ENCODE measurements around the gene RPP21.

DNA sequence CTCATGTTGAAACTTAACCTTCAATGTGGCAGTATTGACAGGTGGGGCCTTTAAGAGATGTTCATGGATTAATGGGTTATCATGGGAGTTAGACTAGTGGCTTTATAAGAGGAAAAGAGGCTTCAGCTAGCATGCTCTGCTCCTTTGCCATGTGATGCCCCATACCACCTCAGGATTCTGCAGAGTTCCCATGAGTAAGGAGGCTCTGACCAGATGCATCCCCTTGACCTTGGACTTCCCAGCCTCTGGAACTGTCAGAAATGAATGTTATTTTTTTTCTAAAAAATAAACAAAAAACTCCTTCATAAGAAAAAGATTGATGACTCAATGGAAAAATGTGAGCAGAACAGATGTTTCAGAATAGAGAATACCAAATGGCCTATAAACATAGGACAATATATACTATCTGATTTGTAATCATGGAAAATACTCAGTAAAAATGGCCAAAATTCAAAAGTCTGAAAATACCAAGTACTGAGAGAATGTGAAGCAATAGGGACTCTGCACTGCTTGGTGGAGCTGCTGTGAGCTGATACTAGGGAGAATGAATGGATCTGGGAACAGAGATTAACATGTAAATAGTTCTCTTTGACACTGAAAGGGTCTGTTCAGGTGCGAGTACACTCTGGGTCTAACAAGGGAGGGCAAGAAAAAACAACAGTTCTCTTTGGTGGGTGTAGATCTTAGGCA, 25.7 kb upstream of the RPP21 start:
- no peak for TF ChIP-seq CTCF (conservative IDR thresholded peaks at IDR 0.05; ENCODE audit: low read length)
- TF ChIP-seq EZH2phosphoT487 (IDR thresholded peaks at IDR 0.05; ENCODE audit: borderline replicate concordance, low read depth, low read length), result no peak
